Measurements from ENCODE around the gene CCDC85C.

CCDC85C gene

GRCh38 chr14:99524804-99525698 is 79.0 kb downstream of the CCDC85C start:
- no peak for DNase-seq (ENCODE audit: low read depth in 2 of 3, low spot score in 1 of 3)

- DNase-seq (ENCODE audit: low read depth in 2 of 3, low spot score in 1 of 3): no peak
Measured at GRCh38 chr14:99524091-99524661, 79.8 kb downstream of the CCDC85C start.

- DNase-seq (ENCODE audit: low read depth in 2 of 3, low spot score in 1 of 3): no peak
Measured at GRCh38 chr14:99523704-99524055, 80.3 kb downstream of the CCDC85C start.

GRCh38 chr14:99522934-99523703 is 80.9 kb downstream of the CCDC85C start:
- no peak for DNase-seq (ENCODE audit: low read depth in 2 of 3, low spot score in 1 of 3)

GRCh38 chr14:99522457-99522891 is 81.5 kb downstream of the CCDC85C start:
- no peak for DNase-seq (ENCODE audit: low read depth in 2 of 3, low spot score in 1 of 3)

- DNase-seq (ENCODE audit: low read depth in 2 of 3, low spot score in 1 of 3): no peak
Measured at GRCh38 chr14:99522025-99522401, 82.0 kb downstream of the CCDC85C start.

GRCh38 chr14:99521176-99522024 is 82.6 kb downstream of the CCDC85C start:
- no peak for DNase-seq (ENCODE audit: low read depth in 2 of 3, low spot score in 1 of 3)

DNA sequence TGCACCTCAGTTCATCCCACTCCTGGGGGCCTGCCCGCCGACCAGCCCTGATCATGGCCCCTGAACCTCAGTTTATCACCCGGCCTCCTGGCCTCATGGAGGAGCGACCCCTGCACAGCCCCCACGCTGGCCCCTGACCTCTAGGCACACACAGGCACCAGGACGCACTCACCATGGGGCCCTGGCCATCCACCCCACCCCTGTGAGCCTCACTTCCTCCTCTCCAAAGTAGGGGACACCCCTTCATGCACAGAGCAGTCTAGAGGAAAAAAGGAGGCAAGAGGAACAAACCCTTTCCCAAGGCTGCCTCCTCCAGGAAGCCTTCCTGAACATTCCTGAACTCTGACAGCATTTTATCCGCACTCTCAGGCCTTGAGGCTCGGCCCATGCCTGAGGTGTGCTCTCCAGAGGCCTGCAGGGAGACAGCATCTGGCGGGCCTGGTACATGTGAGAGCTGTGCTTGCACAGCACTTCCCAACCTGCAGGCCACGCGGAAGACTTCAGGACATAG is 83.4 kb downstream of the CCDC85C start:
- DNase-seq (ENCODE audit: low read depth in 2 of 3, low spot score in 1 of 3): no peak

- DNase-seq (ENCODE audit: low read depth in 2 of 3, low spot score in 1 of 3): no peak
Measured at GRCh38 chr14:99519931-99520421, 84.0 kb downstream of the CCDC85C start.

DNA sequence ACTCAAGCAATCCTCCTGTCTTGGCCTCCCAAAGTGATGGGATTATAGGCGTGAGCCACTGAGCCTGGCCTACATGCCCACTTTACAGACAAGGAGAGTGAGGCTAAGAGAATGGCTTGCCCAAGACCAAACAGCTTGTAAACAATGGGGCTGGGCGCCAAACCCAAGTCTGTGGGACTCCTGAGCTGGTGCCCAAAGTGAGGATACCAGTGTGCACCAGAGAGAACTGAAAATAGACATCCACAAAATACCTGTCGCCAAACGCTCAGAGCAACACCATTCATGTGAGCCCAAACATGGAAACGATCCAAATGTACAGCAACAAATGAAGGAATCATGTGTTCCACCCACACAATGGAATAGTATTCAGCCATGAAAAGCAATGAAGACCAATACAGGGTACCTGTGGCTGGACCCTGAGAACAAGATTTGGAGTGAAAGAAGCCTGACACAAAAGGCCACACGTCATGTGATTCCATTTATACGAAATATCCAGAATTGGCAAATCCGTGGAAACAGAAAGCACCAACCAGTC is 84.6 kb downstream of the CCDC85C start:
- no peak for DNase-seq (ENCODE audit: low read depth in 2 of 3, low spot score in 1 of 3)

DNA sequence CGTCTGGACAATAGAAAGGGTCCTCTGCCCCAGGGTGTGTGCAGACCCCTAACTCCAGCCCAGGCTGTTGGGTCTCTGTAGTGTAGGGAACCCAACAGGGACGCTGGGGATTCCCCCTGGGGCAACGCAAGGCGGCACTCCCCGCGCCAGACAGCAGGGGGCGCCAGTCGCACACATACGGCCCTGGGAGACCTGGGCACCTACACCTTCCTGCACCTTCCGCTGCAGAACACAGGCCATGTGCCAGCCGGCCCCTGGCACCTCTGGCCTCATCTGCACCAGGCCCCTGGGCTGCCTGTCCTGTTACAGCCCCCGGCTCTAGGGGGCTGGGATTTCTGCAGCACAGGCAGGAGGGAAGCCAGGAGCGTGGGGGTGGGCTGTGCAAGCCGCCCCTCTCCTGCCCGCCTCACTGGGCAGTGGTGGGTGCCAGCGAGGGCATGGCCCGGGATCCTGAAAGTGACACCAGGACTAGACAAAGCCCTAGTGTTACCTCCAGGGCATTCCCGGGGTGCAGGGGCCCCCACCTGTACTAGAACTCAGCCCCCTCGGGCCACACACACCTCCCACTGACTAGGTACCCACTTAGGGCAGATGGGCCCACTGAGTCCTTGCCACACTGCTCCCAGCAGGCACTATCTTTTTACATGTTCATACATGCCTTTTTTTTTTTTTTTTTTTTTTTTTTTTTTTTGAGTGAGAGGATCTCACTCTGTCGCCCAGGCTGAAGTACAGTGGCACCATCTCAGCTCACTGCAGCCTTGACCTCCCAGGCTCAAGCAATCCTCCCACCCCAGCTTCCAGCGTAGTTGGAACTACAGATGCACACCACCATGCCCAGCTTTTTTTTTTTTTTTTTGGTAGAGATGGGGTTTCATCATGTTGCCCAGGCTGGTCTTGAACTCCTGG is 85.3 kb downstream of the CCDC85C start:
- peak; percentile 69 to 85 (median 72) for DNase-seq (ENCODE audit: low read depth in 2 of 3, low spot score in 1 of 3)

DNA sequence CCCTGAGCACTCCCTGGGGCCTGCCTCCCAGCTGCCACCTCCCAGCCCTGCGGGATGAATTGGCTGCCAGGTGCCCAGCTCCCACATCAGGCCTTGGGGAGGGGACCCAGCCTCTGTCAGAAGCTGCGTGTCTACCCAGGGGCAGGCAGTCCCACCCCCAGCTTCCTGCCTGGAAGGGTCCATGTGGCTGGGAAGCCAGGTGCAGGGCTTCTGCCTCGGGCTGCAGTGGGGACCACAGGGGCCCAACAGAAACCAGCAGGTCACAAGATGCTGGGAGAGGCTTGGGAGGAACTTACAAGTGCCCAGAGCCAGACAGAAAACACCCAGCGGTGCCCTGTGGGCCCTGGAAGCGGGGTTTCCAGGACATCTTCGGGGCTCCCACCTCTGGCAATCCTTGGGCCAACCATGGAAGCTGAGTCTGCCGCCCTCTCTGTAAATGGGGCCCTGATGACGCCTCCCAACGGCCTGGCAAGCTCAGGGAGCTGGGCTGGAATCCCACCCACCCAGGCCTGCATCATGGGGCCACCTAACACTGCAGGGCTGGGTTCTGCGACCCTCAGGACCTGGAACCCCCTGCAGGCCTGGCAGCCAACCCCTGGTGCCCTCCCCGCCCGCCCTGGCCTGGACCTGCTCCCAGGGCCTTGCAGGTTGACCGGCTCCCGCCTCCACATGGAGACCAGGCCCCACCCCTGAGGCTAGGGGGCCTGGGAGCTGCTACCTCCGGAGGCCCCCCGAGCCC is 86.2 kb downstream of the CCDC85C start:
- DNase-seq (ENCODE audit: low read depth in 2 of 3, low spot score in 1 of 3): no peak

GRCh38 chr14:99516871-99517642 is 87.0 kb downstream of the CCDC85C start:
- no peak for DNase-seq (ENCODE audit: low read depth in 2 of 3, low spot score in 1 of 3)

- DNase-seq (ENCODE audit: low read depth in 2 of 3, low spot score in 1 of 3): no peak
Measured at GRCh38 chr14:99516156-99516870, 87.7 kb downstream of the CCDC85C start.

DNA sequence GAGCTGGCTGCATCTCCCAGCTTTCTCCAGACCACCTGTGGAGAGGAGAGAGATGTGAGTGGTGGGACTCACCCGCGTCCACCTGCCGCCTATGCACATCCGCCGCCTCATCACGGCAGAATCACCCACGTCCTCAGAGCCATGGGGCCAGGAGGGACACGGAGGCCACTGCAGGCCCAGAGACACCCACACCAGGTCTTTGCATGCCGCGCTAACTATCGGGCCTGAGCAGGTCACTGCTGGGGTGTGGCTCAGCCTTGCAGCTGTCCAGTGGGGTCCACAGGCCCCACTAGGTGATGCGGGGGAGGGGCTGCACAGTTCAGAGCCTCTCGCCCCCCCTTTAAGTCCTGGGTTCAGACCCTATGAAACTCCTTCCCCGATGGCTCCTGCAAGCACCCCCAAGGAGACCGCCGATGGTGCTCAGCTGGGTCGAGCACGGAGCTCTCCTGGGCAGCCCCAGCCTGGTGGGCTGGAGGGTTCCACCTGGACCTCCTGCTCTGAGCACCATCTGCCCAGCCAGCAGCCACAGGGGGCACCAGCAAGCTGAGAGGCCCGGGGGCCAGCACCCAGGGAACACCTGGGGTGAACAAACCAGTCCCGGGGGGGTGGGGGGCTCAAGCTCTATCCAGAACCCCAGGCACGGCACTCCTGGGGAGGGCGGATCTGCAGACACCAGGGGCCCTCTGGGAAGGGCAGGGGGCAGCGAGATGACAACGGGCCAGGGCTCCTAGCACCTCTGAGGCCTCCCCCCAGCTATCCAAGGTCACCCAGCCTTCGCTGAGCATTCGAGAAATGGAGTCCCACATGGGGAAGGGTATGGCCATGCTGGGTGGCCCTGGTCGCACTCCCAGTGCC is 88.5 kb downstream of the CCDC85C start:
- no peak for DNase-seq (ENCODE audit: low read depth in 2 of 3, low spot score in 1 of 3)

DNA sequence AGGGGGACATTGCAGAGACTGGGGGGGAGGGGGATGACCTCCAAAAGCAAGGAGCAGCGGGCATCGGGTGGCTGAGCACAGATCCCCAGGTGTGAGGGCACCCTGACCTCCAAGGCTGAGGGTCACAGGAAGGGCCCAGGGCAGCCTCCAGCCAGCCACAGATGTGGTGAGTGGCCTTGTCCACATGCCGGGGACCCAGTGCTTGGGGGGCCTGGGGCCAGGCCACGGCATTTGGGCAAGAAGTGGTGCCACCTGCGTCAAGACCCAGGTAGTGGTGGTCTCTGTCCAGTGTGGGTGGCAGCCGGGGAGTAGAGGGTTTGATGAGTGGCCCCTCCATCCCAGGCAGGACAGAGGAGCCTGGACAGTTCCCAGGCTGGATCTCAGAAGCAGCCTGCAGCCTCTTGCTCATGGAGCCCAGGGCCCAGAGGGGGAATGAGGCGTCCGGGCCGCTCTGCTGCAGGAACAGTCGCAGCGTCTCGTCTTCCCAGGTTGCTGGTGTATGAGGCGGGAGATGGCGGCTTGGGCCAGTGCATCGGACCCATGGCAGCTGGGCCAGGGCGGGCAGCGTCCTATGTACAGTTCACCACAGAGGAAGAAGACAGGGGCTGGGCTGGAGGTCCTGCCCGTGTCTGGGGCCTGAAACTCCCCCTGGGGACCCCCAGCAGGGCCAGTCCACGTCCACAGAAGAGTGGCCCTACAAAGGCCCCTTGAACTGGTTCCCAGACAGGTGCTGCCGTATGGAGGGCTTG is 89.3 kb downstream of the CCDC85C start:
- DNase-seq (ENCODE audit: low read depth in 2 of 3, low spot score in 1 of 3): no peak

All from stimulated activated CD4-positive, alpha-beta T cell treated with anti-CD3 and anti-CD28 coated beads, Interleukin-12 subunit alpha, Interleukin-12 subunit beta, amount 100 ng/mL, for 48 hours (primary cell).